Activated T-helper 2 cell treated with anti-CD3 and anti-CD28 coated beads, Interferon-gamma antibody, Interleukin-2, Interleukin-4, amounts not matched to agents 10 μg/mL and 5 μg/mL and 100 μg/mL, durations not matched to agents 14 hours and 24 hours and 36 hours (primary cell): ENCODE measurements around the gene AIFM1. TPM values are rescaled to one million over a fixed set of nuclear protein-coding genes. Genes with fewer than 3 reads are reported as not detected.

ENCODE experiments used
- DNase-seq: peaks from one replicate; pipeline ENCODE4 v3.0.0; 2021; ENCODE audit warnings: low spot score
- H3K27ac Mint-ChIP-seq: one replicate; pipeline ENCODE4 v1.8.0; 2021; ENCODE audit warnings: mixed read lengths
- H3K27me3 Mint-ChIP-seq: one replicate; pipeline ENCODE4 v1.8.0; 2021; ENCODE audit warnings: low read depth, mixed read lengths
- H3K36me3 Mint-ChIP-seq: one replicate; pipeline ENCODE4 v1.8.0; 2021; ENCODE audit warnings: low read depth, mixed read lengths
- H3K4me1 Mint-ChIP-seq: one replicate; pipeline ENCODE4 v1.8.0; 2021; ENCODE audit warnings: low read depth, mixed read lengths
- H3K4me3 Mint-ChIP-seq: one replicate; pipeline ENCODE4 v1.8.0; 2021; ENCODE audit warnings: low read depth, mild to moderate bottlenecking, moderate library complexity, mixed read lengths
- H3K9me3 Mint-ChIP-seq: one replicate; pipeline ENCODE4 v1.8.0; 2021; ENCODE audit warnings: mixed read lengths
- intact Hi-C: fragments of 100-400 bp; cut with micrococcal nuclease; formaldehyde crosslinking; loops from one replicate; pipeline ENCODE4 v1.15.1; 2023
- total RNA-seq: library from RNA; stranded (reverse); gene quantifications from 2 replicates; pipeline ENCODE4 v1.2.3, GENCODE V29; 2022

AIFM1 gene
- total RNA-seq, 1 donor from 2014 or later = 48.7 TPM

GRCh38 chrX:130110379-130111219, 55.0 kb downstream of the AIFM1 start, which contains the start of gene ELF4:
Gene ELF4, minus strand, starts transcription at chrX:130110497. Its CDS starts 29,167 bp downstream, at chrX:130081330.
- Mint-ChIP-seq H3K27me3 (no peaks in the 10 kb centered on the region), H3K4me1 (peaks cover 34% of the 10 kb centered on the region), H3K9me3 (no peaks in the 10 kb centered on the region), H3K36me3 (peaks cover 10% of the 10 kb centered on the region), H3K27ac (peak within 1 kb of the TSS; percentile 84), H3K4me3 (peak within 1 kb of the TSS; percentile 94)
- peak; percentile 29 for DNase-seq
- intact Hi-C loops = loop anchor here (2.0 kb wide), 2 partner anchors 24 to 54 kb away; partner anchors contain the start of gene AIFM1

GRCh38 chrX:130109429-130110378, 55.9 kb downstream of the AIFM1 start:
- peak overlapping the region; percentile 84 for H3K27ac Mint-ChIP-seq
- H3K4me1 Mint-ChIP-seq = peaks cover 36% of the 10 kb centered on the region
- no peak for DNase-seq
- peaks cover 10% of the 10 kb centered on the region for H3K36me3 Mint-ChIP-seq
- H3K9me3 Mint-ChIP-seq = no peaks in the 10 kb centered on the region
- intact Hi-C loops = loop anchor here (1.0 to 2.0 kb wide), 3 partner anchors 17 to 55 kb away; partner anchors contain the start of gene AIFM1
- peak overlapping the region; percentile 94 for H3K4me3 Mint-ChIP-seq
- no peaks in the 10 kb centered on the region for H3K27me3 Mint-ChIP-seq

DNA sequence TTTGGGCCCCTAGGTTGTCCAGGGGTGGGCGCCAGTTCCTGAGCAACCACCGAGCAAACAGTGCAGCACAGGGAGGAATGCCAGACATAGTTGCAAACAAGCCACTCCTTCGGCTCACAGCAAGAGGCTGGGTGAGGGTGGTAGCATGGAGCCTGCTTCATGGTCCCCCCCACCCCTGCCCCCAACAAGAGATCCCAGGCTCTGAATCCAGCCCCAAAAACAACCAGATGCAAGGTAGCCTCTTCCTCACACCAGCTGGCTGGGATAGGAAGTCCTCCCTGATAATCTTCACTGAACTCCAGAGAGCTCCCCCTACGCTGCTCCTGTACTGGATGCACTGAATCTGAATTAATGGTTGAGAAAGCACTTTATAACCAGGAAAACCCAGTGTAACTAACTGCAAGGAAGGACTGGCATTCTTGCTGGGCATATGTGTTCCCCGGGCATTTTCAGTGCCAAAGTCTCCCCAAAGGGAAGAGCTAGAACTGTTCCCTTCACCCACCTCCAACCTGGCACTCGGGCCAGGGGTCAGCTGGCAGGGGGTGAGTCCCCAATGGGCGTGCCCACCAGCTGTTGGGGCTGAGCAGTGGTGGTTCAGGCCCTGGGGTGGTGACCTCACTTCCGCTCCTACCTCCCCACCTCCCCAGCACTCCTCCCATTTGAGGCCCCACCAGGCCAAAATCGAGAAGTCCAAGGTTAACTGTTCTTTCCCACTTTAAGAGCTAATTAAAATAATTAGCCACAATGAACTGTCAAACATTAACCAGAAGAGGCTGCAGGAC, 56.8 kb downstream of the AIFM1 start:
- peak overlapping the region; percentile 94 for H3K4me3 Mint-ChIP-seq
- intact Hi-C loops = loop anchor here (1.0 kb wide), 1 partner anchor 17 kb away; no protein-coding TSS in a partner anchor
- DNase-seq = peak; percentile 33
- H3K9me3 Mint-ChIP-seq = no peaks in the 10 kb centered on the region
- peaks cover 15% of the 10 kb centered on the region for H3K36me3 Mint-ChIP-seq
- peaks cover 33% of the 10 kb centered on the region for H3K4me1 Mint-ChIP-seq
- H3K27me3 Mint-ChIP-seq = no peaks in the 10 kb centered on the region
- H3K27ac Mint-ChIP-seq = peak overlapping the region; percentile 84

GRCh38 chrX:130106071-130106470, 59.6 kb downstream of the AIFM1 start:
- Mint-ChIP-seq H3K27ac (no peak overlapping the region), H3K9me3 (no peaks in the 10 kb centered on the region), H3K36me3 (peaks cover 20% of the 10 kb centered on the region), H3K4me3 (no peak overlapping the region), H3K4me1 (peaks cover 35% of the 10 kb centered on the region), H3K27me3 (no peaks in the 10 kb centered on the region)
- intact Hi-C loops = no loop called here
- DNase-seq = no peak

DNA sequence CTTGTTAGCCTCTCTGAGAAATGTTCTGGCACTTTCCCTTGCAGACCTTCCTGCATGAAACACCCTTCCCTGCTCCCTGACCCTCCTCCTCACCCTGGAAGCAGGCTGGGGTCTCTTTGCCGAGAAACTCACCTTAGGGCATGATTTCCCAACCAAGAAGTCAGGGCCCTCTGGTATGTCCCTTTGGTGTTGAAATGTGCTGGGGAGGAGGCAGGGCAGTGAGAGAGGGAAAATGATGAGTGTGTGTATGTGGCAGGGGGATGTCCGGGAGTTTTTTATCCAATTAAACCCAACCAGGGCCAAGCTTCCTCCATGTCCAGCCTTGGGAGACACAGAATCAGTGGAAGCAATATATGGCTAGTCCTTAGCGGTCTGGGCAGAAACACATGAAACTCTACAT, 60.4 kb downstream of the AIFM1 start:
- Mint-ChIP-seq H3K9me3 (no peaks in the 10 kb centered on the region), H3K36me3 (peaks cover 25% of the 10 kb centered on the region), H3K27me3 (no peaks in the 10 kb centered on the region), H3K4me1 (peaks cover 43% of the 10 kb centered on the region), H3K4me3 (no peak overlapping the region), H3K27ac (no peak overlapping the region)
- no peak for DNase-seq
- intact Hi-C loops = no loop called here

- Mint-ChIP-seq H3K9me3 (no peaks in the 10 kb centered on the region), H3K27ac (no peak overlapping the region), H3K36me3 (peaks cover 19% of the 10 kb centered on the region), H3K4me1 (peaks cover 43% of the 10 kb centered on the region), H3K27me3 (no peaks in the 10 kb centered on the region), H3K4me3 (no peak overlapping the region)
- DNase-seq = no peak
- intact Hi-C loops = no loop called here
These were observed 62.0 kb downstream of the AIFM1 start for GRCh38 chrX:130103605-130104004.

DNA sequence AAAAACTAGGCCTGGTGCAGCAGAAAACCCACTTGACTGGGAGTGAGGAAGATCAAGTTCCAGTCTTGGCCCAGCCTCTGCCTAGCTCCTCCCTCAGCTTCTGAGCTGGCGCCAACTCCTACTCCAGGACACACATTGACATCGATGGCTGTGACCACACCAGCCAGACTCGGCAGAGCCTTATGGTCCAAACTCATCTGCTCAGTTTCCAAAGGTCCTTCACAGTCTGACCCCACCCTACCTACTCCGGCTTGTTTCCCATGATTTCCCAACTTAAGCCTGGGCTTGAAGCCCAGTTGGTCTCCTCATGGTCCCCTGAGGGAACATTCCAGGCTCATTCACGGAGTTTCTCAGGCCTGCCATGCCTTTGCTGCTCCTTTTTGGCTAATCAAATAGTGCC, 65.5 kb downstream of the AIFM1 start:
- no peaks in the 10 kb centered on the region for H3K27me3 Mint-ChIP-seq
- no peak overlapping the region for H3K27ac Mint-ChIP-seq
- intact Hi-C loops = no loop called here
- no peak for DNase-seq
- H3K9me3 Mint-ChIP-seq = no peaks in the 10 kb centered on the region
- peaks cover 16% of the 10 kb centered on the region for H3K36me3 Mint-ChIP-seq
- peaks cover 40% of the 10 kb centered on the region for H3K4me1 Mint-ChIP-seq
- H3K4me3 Mint-ChIP-seq = no peak overlapping the region

GRCh38 chrX:130098210-130098552, 67.5 kb downstream of the AIFM1 start:
- peaks cover 9% of the 10 kb centered on the region for H3K36me3 Mint-ChIP-seq
- H3K4me1 Mint-ChIP-seq = peaks cover 37% of the 10 kb centered on the region
- DNase-seq = no peak
- H3K9me3 Mint-ChIP-seq = no peaks in the 10 kb centered on the region
- H3K27me3 Mint-ChIP-seq = no peaks in the 10 kb centered on the region
- H3K27ac Mint-ChIP-seq = peak overlapping the region; percentile 85
- H3K4me3 Mint-ChIP-seq = peak overlapping the region; percentile 38
- intact Hi-C loops = no loop called here

DNA sequence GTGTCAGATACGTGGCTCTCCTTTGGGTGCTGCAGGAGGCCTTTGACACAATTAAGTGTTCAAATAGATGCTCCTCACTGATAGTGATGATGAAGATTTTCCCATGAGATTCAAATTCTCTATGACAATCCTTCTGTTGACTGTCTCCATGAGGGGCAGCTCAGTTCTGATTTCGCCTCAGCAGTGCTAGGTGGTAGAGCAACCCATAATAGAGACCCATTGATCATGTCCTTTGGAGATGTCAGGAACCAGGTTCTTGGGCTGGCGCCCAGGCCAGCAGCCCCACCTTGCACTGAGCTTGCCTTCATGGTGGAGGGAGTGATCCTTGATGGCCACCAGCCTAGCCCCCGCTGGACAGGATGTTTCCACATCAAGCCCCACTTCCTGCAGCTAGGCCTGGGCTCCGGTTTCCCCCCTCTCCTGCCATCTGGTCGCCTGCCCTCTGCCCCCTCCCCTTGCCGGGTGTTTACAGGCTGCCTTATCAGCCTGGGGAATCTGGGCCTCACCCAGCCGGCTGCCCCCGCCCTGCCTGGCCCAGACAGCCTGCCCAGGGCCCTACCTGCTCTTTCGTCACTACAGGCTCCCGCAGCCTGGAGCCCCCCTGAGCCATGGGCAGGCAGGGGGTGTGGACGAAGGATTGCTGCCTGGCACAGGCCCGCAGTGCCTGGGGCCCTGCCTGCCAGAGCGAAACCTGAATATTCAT, 68.0 kb downstream of the AIFM1 start:
- intact Hi-C loops = no loop called here
- H3K36me3 Mint-ChIP-seq = peaks cover 7% of the 10 kb centered on the region
- no peak overlapping the region for H3K4me3 Mint-ChIP-seq
- H3K27me3 Mint-ChIP-seq = no peaks in the 10 kb centered on the region
- peak overlapping the region; percentile 85 for H3K27ac Mint-ChIP-seq
- no peak for DNase-seq
- no peaks in the 10 kb centered on the region for H3K9me3 Mint-ChIP-seq
- H3K4me1 Mint-ChIP-seq = peaks cover 33% of the 10 kb centered on the region

GRCh38 chrX:130095249-130096030, 70.2 kb downstream of the AIFM1 start:
- Mint-ChIP-seq H3K9me3 (no peaks in the 10 kb centered on the region), H3K4me3 (no peak overlapping the region), H3K4me1 (peaks cover 37% of the 10 kb centered on the region), H3K27me3 (no peaks in the 10 kb centered on the region), H3K36me3 (no peaks in the 10 kb centered on the region), H3K27ac (no peak overlapping the region)
- intact Hi-C loops = no loop called here
- no peak for DNase-seq

DNA sequence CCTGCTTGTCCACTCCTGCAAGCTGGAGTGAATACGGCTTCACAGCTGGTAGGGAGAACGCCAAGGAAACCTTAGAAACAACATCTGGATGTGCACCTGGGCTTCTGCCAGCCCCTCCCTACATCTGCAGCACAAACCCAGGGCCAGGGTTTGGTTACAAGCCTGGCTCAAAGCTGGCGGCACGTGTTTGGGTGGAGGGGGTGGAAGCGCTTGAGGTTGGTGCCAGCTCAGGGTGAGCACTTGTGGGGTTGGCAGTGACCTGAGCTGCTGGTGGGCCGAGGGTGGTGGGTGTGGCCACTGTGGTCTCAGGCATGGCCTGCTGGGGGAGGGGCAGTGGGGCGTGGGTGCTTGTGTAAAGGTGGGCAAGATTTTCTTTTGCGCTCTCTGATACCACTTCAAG, 70.9 kb downstream of the AIFM1 start:
- Mint-ChIP-seq H3K4me3 (no peak overlapping the region), H3K4me1 (peaks cover 33% of the 10 kb centered on the region), H3K36me3 (peaks cover under 1% of the 10 kb centered on the region), H3K27ac (no peak overlapping the region), H3K9me3 (no peaks in the 10 kb centered on the region), H3K27me3 (no peaks in the 10 kb centered on the region)
- no peak for DNase-seq
- intact Hi-C loops = no loop called here
